ENCODE measurements around the gene ERICH6B. TPM values are rescaled to one million over a fixed set of nuclear protein-coding genes. Genes with fewer than 3 reads are reported as not detected.

The ERICH6B gene
- total and polyA plus RNA-seq, 2 experiments from 2014 or later = 0.52 TPM; not detected in 1

DNA sequence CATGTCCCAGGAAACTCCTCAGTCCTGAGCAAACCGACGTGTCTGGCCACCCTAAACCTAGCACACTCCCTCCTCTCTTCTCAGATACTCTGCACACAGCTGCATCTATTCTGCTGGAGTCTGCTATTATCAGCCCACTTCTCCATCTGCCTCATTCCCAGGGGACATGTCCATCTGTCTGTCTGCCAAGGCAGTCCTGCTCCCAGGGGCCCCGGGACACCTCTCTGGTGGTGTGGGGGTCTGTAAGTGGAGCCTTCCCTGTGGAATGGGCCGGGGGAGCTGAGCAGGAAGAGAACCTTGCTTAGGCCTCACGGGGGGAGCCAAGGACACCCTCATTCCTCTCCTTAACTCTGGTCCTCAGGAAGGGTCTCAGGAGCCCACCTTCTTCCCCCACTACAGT, 72.7 kb downstream of the ERICH6B start:
- Histone ChIP-seq H3K4me3 (no peak overlapping the region), H3K27ac (no peak overlapping the region), H3K9me2 (replicated peaks; ENCODE audit: insufficient read depth) (no peaks in the 10 kb centered on the region), H3K36me3 (replicated peaks; ENCODE audit: insufficient read depth, low read depth) (no peaks in the 10 kb centered on the region), H3K79me2 (no peaks in the 10 kb centered on the region), H3K9me3 (ENCODE audit: low read depth) (no peaks in the 10 kb centered on the region), H2AFZ (no peak overlapping the region), H3K4me1 (ENCODE audit: insufficient read depth) (no peaks in the 10 kb centered on the region), H3K4me2 (no peak overlapping the region), H4K20me1 (ENCODE audit: insufficient read depth, poor library complexity, severe bottlenecking) (no peaks in the 10 kb centered on the region), H3K27me3 (no peaks in the 10 kb centered on the region)
- 94% methylated on average over 5 of the region's 5 CpGs for WGBS (ENCODE audit: low lambda C conversion rate, missing lambda C conversion rate)
- DNase-seq (ENCODE audit: low spot score) = no peak
- TF ChIP-seq EZH2phosphoT487 (IDR thresholded peaks at IDR 0.05; ENCODE audit: low read depth, severe bottlenecking, unreplicated experiment) = no peak
- TF ChIP-seq, protein P1, sequence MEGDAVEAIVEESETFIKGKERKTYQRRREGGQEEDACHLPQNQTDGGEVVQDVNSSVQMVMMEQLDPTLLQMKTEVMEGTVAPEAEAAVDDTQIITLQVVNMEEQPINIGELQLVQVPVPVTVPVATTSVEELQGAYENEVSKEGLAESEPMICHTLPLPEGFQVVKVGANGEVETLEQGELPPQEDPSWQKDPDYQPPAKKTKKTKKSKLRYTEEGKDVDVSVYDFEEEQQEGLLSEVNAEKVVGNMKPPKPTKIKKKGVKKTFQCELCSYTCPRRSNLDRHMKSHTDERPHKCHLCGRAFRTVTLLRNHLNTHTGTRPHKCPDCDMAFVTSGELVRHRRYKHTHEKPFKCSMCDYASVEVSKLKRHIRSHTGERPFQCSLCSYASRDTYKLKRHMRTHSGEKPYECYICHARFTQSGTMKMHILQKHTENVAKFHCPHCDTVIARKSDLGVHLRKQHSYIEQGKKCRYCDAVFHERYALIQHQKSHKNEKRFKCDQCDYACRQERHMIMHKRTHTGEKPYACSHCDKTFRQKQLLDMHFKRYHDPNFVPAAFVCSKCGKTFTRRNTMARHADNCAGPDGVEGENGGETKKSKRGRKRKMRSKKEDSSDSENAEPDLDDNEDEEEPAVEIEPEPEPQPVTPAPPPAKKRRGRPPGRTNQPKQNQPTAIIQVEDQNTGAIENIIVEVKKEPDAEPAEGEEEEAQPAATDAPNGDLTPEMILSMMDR (IDR thresholded peaks at IDR 0.05; ENCODE audit: poor library complexity) = no peak
- TF ChIP-seq EZH2 (IDR thresholded peaks at IDR 0.05; ENCODE audit: borderline replicate concordance) = no peak

DNA sequence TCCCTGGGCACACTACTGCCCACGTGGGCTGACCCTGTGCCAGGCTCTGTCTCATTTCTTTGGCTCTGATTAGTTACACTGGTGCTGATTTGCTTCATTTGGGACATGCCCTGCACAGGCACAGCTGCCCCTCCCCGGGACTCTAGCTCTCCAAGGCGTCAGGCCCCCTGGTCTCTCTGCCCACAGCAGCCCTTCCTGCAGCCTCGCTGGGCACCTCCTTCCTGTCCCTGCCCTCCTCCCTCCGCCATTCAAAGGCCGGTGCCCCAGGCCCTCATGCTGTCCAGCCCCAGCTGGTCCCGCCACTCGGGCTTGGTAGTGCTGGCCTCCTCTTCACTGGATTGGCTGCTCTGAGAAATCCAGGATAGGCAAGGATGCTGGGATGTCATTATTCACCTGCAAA, 73.1 kb downstream of the ERICH6B start:
- no peaks in the 10 kb centered on the region for H4K20me1 ChIP-seq (ENCODE audit: insufficient read depth, poor library complexity, severe bottlenecking)
- no peaks in the 10 kb centered on the region for H3K79me2 ChIP-seq
- TF ChIP-seq EZH2phosphoT487 (IDR thresholded peaks at IDR 0.05; ENCODE audit: low read depth, severe bottlenecking, unreplicated experiment) (no peak), EZH2 (IDR thresholded peaks at IDR 0.05; ENCODE audit: borderline replicate concordance) (no peak)
- TF ChIP-seq, protein P1 (IDR thresholded peaks at IDR 0.05; ENCODE audit: poor library complexity) = no peak
- no peak overlapping the region for H3K4me2 ChIP-seq
- H3K27me3 ChIP-seq = no peaks in the 10 kb centered on the region
- no peaks in the 10 kb centered on the region for H3K4me1 ChIP-seq (ENCODE audit: insufficient read depth)
- no peaks in the 10 kb centered on the region for H3K9me2 ChIP-seq (replicated peaks; ENCODE audit: insufficient read depth)
- H3K27ac ChIP-seq = no peak overlapping the region
- no peaks in the 10 kb centered on the region for H3K9me3 ChIP-seq (ENCODE audit: low read depth)
- no peak overlapping the region for H2AFZ ChIP-seq
- no peak for DNase-seq (ENCODE audit: low spot score)
- H3K4me3 ChIP-seq = no peak overlapping the region
- WGBS (ENCODE audit: low lambda C conversion rate, missing lambda C conversion rate) = 91% methylated on average over 8 of the region's 8 CpGs
- no peaks in the 10 kb centered on the region for H3K36me3 ChIP-seq (replicated peaks; ENCODE audit: insufficient read depth, low read depth)

DNA sequence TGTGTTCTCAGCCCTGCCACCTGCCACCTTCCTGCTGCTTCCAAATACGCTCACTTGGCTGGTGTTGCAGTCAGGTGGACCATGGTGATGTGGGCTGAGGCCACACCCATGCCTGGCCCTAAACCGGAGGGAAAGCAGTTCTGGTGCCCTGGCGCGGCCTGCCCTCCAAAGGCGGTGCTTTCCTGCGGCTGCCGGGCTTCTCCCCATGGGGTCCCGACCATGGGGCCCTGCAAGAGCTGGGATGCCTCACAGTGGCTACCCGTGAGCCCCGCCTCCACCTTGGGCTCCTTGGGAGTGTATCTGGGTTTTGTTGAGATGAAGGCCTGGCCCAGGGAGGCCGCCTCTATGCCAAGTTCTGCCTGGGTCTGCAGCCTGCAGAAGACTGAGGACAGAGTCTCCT, 73.7 kb downstream of the ERICH6B start:
- no peak for DNase-seq (ENCODE audit: low spot score)
- TF ChIP-seq EZH2 (IDR thresholded peaks at IDR 0.05; ENCODE audit: borderline replicate concordance) = no peak
- no peak for TF ChIP-seq EZH2phosphoT487 (IDR thresholded peaks at IDR 0.05; ENCODE audit: low read depth, severe bottlenecking, unreplicated experiment)
- TF ChIP-seq, protein P1 (IDR thresholded peaks at IDR 0.05; ENCODE audit: poor library complexity) = no peak
- Histone ChIP-seq H3K4me1 (ENCODE audit: insufficient read depth) (no peaks in the 10 kb centered on the region), H3K27ac (no peak overlapping the region), H3K9me3 (ENCODE audit: low read depth) (no peaks in the 10 kb centered on the region), H3K79me2 (no peaks in the 10 kb centered on the region), H3K36me3 (replicated peaks; ENCODE audit: insufficient read depth, low read depth) (no peaks in the 10 kb centered on the region), H4K20me1 (ENCODE audit: insufficient read depth, poor library complexity, severe bottlenecking) (no peaks in the 10 kb centered on the region), H3K4me3 (no peak overlapping the region), H3K9me2 (replicated peaks; ENCODE audit: insufficient read depth) (no peaks in the 10 kb centered on the region), H2AFZ (no peak overlapping the region), H3K27me3 (no peaks in the 10 kb centered on the region), H3K4me2 (no peak overlapping the region)
- WGBS (ENCODE audit: low lambda C conversion rate, missing lambda C conversion rate) = 93% methylated on average over 11 of the region's 11 CpGs

DNA sequence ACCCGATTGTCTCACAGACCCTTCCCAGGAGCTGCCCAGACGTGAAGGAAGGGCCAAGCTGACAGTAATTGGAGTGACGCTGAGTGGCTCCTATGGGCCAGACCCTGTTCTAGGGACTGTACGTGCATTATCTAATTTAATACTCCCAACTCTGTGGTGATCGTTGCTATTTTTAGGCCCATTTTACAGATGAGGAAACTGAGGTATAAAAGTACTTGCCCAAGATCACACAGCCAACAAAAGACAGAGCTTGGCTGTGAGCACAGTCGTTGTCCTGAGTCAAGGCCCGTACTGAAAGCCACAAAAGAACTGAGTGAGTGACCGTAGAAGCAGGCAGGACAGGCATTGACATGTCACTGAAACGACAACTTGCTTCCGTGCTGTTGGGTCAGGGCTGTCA, 74.7 kb downstream of the ERICH6B start:
- no peak overlapping the region for H2AFZ ChIP-seq

More for the DNA sequence above, 74.7 kb downstream of the ERICH6B start:
- no peaks in the 10 kb centered on the region for H3K9me3 ChIP-seq (ENCODE audit: low read depth)
- H3K4me2 ChIP-seq = no peak overlapping the region
- H3K9me2 ChIP-seq (replicated peaks; ENCODE audit: insufficient read depth) = no peaks in the 10 kb centered on the region
- no peaks in the 10 kb centered on the region for H4K20me1 ChIP-seq (ENCODE audit: insufficient read depth, poor library complexity, severe bottlenecking)
- no peaks in the 10 kb centered on the region for H3K4me1 ChIP-seq (ENCODE audit: insufficient read depth)
- TF ChIP-seq EZH2 (IDR thresholded peaks at IDR 0.05; ENCODE audit: borderline replicate concordance) (no peak), EZH2phosphoT487 (IDR thresholded peaks at IDR 0.05; ENCODE audit: low read depth, severe bottlenecking, unreplicated experiment) (no peak)
- TF ChIP-seq, protein P1 (IDR thresholded peaks at IDR 0.05; ENCODE audit: poor library complexity) = no peak
- H3K36me3 ChIP-seq (replicated peaks; ENCODE audit: insufficient read depth, low read depth) = no peaks in the 10 kb centered on the region
- H3K4me3 ChIP-seq = no peak overlapping the region
- H3K27me3 ChIP-seq = no peaks in the 10 kb centered on the region
- WGBS (ENCODE audit: low lambda C conversion rate, missing lambda C conversion rate) = 95% methylated on average over 10 of the region's 10 CpGs
- no peak for DNase-seq (ENCODE audit: low spot score)
- H3K27ac ChIP-seq = no peak overlapping the region
- no peaks in the 10 kb centered on the region for H3K79me2 ChIP-seq
